Activated T-helper 9 cell treated with anti-CD3 and anti-CD28 coated beads, Interleukin-2, amount 50 U/mL, for 16 hours (primary cell): Measurements from ENCODE around the gene ANXA2R.
A peak's percentile ranks its signal among the peaks of the same experiment; 100 is the strongest.
"Not testable (repeated sequence)": the region's sequence is repeated elsewhere in the genome, so short reads cannot be mapped to it uniquely, and the experiment has no call there.

ENCODE experiments used
- DNase-seq: peaks from one replicate; pipeline ENCODE4 v3.0.0-alpha.2; 2020; ENCODE audit warnings: low read depth

ANXA2R gene

GRCh38 chr5:43040287-43041098 is at the start of gene ANXA2R:
Gene ANXA2R (minus strand): TSS chr5:43040319. CDS start chr5:43040046, 273 bp downstream.
- DNase-seq = peak; percentile 85

- not testable (repeated sequence) for DNase-seq
These were observed 46.2 kb upstream of the ANXA2R start for GRCh38 chr5:43086118-43086908.

- no peak for DNase-seq
These were observed 45.3 kb upstream of the ANXA2R start for GRCh38 chr5:43085453-43085852.

- not testable (repeated sequence) for DNase-seq
These were observed 44.3 kb upstream of the ANXA2R start for GRCh38 chr5:43084468-43084867.

GRCh38 chr5:43081345-43081744 is 41.2 kb upstream of the ANXA2R start:
- not testable (repeated sequence) for DNase-seq

- DNase-seq = no peak
These were observed 38.8 kb upstream of the ANXA2R start for GRCh38 chr5:43078956-43079355.

GRCh38 chr5:43077446-43078191 is 37.5 kb upstream of the ANXA2R start:
- not testable (repeated sequence) for DNase-seq

GRCh38 chr5:43075319-43076293 is 35.5 kb upstream of the ANXA2R start:
- no peak for DNase-seq

GRCh38 chr5:43074987-43075318 is 34.8 kb upstream of the ANXA2R start:
- no peak for DNase-seq

GRCh38 chr5:43073597-43074546 is 33.8 kb upstream of the ANXA2R start:
- DNase-seq = no peak

- not testable (repeated sequence) for DNase-seq
These were observed 29.2 kb upstream of the ANXA2R start for GRCh38 chr5:43069401-43069720.

GRCh38 chr5:43068037-43068436 is 27.9 kb upstream of the ANXA2R start:
- DNase-seq = no peak

- peak; percentile 79 for DNase-seq
These were observed 27.0 kb upstream of the ANXA2R start for GRCh38 chr5:43066799-43067741.

GRCh38 chr5:43065948-43066798 is 26.1 kb upstream of the ANXA2R start:
- DNase-seq = peak; percentile 62

- no peak for DNase-seq
These were observed 25.3 kb upstream of the ANXA2R start for GRCh38 chr5:43065387-43065947.

- DNase-seq = no peak
These were observed 23.6 kb upstream of the ANXA2R start for GRCh38 chr5:43063721-43064171.

GRCh38 chr5:43061352-43062075 is 21.4 kb upstream of the ANXA2R start:
- DNase-seq = no peak
